Heart right ventricle (tissue), 16 donors: Measurements from ENCODE around the gene LPP. TPM values are rescaled to one million over a fixed set of nuclear protein-coding genes. Genes with fewer than 3 reads are reported as not detected.
A peak's percentile ranks its signal among the peaks of the same experiment; 100 is the strongest.

Source experiments
- ATAC-seq, 8 donors: fragments of 200-7000 bp; cut with Tn5 transposase; one replicate each; pipeline ENCODE4 v1.9.1; 2020; ENCODE audit warnings: mild to moderate bottlenecking in 8 of 8, moderate library complexity in 8 of 8, moderate number of reproducible peaks in 1 of 8
- DNase-seq, 2 donors: peaks; one replicate each; pipeline ENCODE4 v3.0.0-alpha.2; 2020
- H3K27ac ChIP-seq, 10 donors: fragments of 200-600 bp; sonication (generic) in 2 of 10; one replicate each; pipeline versions ENCODE4 v1.5.0 to v1.8.0; 2020 to 2022; ENCODE audit warnings: mild to moderate bottlenecking in 3 of 10
- H3K27me3 ChIP-seq, 7 donors: fragments of 200-600 bp; one replicate each; pipeline ENCODE4 v1.8.0; 2021 to 2022; ENCODE audit warnings: mild to moderate bottlenecking in 2 of 7
- H3K36me3 ChIP-seq, 9 donors: fragments of 200-600 bp; sonication (generic) in 1 of 9; one replicate each; pipeline versions ENCODE4 v1.5.0 to v1.8.0; 2020 to 2022; ENCODE audit warnings: mild to moderate bottlenecking in 2 of 9
- H3K4me1 ChIP-seq, 9 donors: fragments of 200-600 bp; sonication (generic) in 1 of 9; one replicate each; pipeline versions ENCODE4 v1.5.0 to v1.8.0; 2020 to 2022; ENCODE audit warnings: mild to moderate bottlenecking in 4 of 9
- H3K4me3 ChIP-seq, 10 donors: fragments of 200-600 bp; sonication (generic) in 2 of 10; one replicate each; pipeline versions ENCODE4 v1.5.0 to v1.8.0; 2020 to 2022; ENCODE audit warnings: mild to moderate bottlenecking in 7 of 10, moderate library complexity in 2 of 10
- H3K9me3 ChIP-seq, 11 donors: fragments of 200-600 bp in 10 of 11; sonication (generic) in 2 of 11; one replicate each; pipeline versions ENCODE4 v1.5.0 to v1.8.0; 2013 to 2022; ENCODE audit warnings: mild to moderate bottlenecking in 2 of 11, control low read depth in 1 of 11, moderate library complexity in 1 of 11
- WGBS, 2 donors: extraction: QIAGEN DNeasy Blood & Tissue Kit; methylation state at CpG; one replicate each; pipeline ENCODE4 v1.1.7; 2013; ENCODE audit warnings: inconsistent platforms in 1 of 2; 5-methylcytosine and 5-hydroxymethylcytosine counted together
- intact Hi-C, 10 donors: fragments of 100-400 bp; cut with DNase I; formaldehyde crosslinking; loops; one replicate each; pipeline versions ENCODE4 v1.11.1 to v1.14.2; 2022
- polyA plus RNA-seq, 2 donors: library from polyadenylated mRNA; stranded (reverse); fragments of 200-250 nt; gene quantifications; one replicate each; pipeline ENCODE4 v1.2.3, GENCODE V29; 2013
- total RNA-seq, 10 donors: library from RNA; stranded (reverse); fragmentation: NEBNext Ultra II Directional in 3 of 10; extraction: Animal tissue kit (Norgen Biotek cat#: 25700) in 3 of 10; gene quantifications; one replicate each; pipeline versions ENCODE4 v1.2.1 to v1.2.4, GENCODE V29; 2021 to 2023
- TF ChIP-seq, protein P1 (sequence below), 9 donors: fragments of 200-600 bp; sonication (generic) in 2 of 9; IDR thresholded peaks; one replicate each; pipeline versions ENCODE4 v1.5.0 to v1.8.0; 2021 to 2022; ENCODE audit warnings: antibody characterized with exemption in 9 of 9, mild to moderate bottlenecking in 5 of 9, moderate library complexity in 1 of 9
- donor health status: Arrhythmogenic right ventricular cardiomyopathy.
- donor health status: ischemic (EF 13 %, LVEDD 7.1; RV severe dilation, severe dysfunction).
- donor health status: healthy with polysubstance abuse.
- donor health status: DM: no; HTN: yes; CAD: no.
- donor health status: DM: no; HTN: no; CAD: no.
- donor health status: ischemic (EF 25% LVEDD 6.9; RV normal size, moderate dysfunction).
- donor health status: ischemic (EF 25% LVEDD 5.7; RV mildly dilated, moderate dysfunction).
- donor health status: healthy.
- donor health status: DM: yes; HTN: yes; CAD: no.
- donor health status: Ischemic cardiomyopathy.
- donor health status: ischemic (EF 35%, LVEDD 5.7; RV mildly dilated, moderate dysfunction).
- donor health status: nonischemic (EF 11% LVEDD 7.7; RV severe dilation, severe dysfunction).
- donor health status: DM: yes; HTN: yes; CAD: no.
- donor health status: PGD.
- donor health status: ischemic (EF 29% LVEDD 5.4; RV normal size, mild dysfunction).
- donor health status: nonischemic (EF 23%, LVEDD 6.1; RV moderate dilation, normal function).

LPP gene
- total and polyA plus RNA-seq, 12 donors = 8.5 to 188 (median 140) TPM

DNA sequence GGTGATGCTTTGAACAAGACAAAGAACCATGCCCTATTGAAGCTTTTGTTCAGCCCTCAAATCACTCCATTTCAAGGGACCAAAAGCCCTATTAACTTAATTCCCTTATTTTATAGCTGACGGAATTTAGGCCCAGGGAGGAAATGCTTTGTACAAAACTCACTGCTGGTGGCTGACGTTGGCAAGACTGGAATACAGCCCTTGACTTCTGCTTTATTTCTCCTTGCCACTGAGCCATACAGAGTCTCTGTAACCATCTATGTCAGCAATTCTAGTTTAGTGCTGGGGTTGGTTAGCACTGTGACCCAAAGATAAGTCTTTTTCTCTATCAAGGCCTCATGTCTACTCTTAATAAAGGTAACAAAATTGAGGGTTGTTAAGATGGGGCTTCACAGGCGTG lies 701.7 kb downstream of the LPP start:
- intact Hi-C loops = no loop called here
- Histone ChIP-seq H3K9me3 (no peaks in the 10 kb centered on the region), H3K4me1 (peaks cover 0 to 36% (median 21%) of the 10 kb centered on the region in 9 donors), H3K36me3 (no peaks in the 10 kb centered on the region), H3K27ac (peak overlapping the region in 2 of 10 donors; percentile 6 to 33), H3K27me3 (no peaks in the 10 kb centered on the region), H3K4me3 (no peak overlapping the region)
- TF ChIP-seq, protein P1, sequence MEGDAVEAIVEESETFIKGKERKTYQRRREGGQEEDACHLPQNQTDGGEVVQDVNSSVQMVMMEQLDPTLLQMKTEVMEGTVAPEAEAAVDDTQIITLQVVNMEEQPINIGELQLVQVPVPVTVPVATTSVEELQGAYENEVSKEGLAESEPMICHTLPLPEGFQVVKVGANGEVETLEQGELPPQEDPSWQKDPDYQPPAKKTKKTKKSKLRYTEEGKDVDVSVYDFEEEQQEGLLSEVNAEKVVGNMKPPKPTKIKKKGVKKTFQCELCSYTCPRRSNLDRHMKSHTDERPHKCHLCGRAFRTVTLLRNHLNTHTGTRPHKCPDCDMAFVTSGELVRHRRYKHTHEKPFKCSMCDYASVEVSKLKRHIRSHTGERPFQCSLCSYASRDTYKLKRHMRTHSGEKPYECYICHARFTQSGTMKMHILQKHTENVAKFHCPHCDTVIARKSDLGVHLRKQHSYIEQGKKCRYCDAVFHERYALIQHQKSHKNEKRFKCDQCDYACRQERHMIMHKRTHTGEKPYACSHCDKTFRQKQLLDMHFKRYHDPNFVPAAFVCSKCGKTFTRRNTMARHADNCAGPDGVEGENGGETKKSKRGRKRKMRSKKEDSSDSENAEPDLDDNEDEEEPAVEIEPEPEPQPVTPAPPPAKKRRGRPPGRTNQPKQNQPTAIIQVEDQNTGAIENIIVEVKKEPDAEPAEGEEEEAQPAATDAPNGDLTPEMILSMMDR (IDR thresholded peaks at IDR 0.05) = no peak
- DNase-seq = no peak
- WGBS, 2 donors = 94 to 100% methylated on average over 3 of the region's 3 CpGs
- peak in 1 of 8 donors; percentile 51 for ATAC-seq

DNA sequence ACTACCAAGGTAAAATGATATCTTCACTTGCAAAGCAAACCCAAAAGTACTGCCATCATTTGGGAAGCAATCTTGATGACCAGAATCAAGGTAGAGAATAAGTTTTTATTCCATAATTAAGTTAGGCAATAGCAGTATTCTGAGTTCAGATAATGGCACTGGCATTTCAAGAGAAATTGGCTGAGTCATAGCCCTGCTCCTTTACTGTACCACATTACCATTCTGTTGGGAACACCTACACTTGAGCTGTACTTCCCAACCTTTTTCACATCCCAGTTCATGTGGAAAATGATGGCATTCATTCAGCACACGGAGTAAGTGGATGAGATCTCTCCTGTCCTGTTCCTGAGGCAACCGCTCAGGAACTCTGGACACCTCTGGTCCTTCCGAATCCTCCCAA lies 706.2 kb downstream of the LPP start:
- TF ChIP-seq, protein P1 (IDR thresholded peaks at IDR 0.05) = no peak
- Histone ChIP-seq H3K27me3 (no peaks in the 10 kb centered on the region), H3K4me1 (peaks cover 0 to 37% (median 11%) of the 10 kb centered on the region in 9 donors), H3K36me3 (no peaks in the 10 kb centered on the region), H3K4me3 (no peak overlapping the region), H3K27ac (no peak overlapping the region), H3K9me3 (no peaks in the 10 kb centered on the region)
- ATAC-seq (peak in 1 of 8 donors; percentile 48), DNase-seq (no peak)
- WGBS, 2 donors = 96 to 98% methylated on average over 3 of the region's 3 CpGs
- intact Hi-C loops = no loop called here

DNA sequence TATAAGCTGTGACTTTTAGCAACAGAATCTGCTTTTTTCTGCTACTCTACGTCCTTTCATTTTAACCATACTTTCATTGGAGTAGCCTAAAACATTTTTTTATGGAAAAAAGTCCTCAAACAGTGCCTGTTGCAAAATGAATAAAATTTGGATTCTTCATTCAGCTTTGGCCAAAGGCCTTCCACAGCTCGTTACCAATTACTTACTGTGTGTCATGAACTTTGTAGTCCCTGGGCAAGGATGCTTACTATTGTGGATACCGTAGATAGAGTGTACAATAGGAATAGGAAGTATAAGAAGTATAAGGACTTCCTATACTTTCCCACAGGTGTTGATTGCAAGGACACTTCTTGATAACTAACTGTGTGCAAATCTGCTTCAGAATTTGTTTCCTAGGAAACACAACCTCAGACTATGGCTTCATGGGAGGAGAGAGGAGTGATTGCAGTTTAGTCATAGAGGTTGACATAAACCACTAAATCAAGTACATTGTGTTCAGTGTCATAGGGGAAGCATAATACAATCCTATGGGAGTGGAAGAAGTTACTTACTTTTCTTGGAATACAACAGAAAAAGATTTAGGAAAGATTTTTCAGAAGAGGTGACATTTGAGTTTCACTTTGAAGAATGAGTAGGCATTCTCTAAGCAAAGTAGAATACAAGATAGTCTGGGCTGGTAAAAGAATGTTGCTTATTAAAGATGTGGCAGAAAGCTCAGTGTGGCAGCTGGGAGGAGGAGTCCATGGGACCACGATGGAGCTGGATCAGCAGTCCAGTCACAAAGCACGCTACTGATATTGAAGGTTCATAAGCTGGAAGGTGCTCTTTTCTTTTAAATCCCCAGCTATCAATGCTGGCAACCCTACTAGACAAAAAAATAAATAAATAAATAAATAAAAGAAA lies 708.1 kb downstream of the LPP start:
- H3K27me3 ChIP-seq = no peaks in the 10 kb centered on the region
- H3K4me1 ChIP-seq = peaks cover 0 to 21% (median 9%) of the 10 kb centered on the region in 9 donors
- H3K9me3 ChIP-seq = no peaks in the 10 kb centered on the region
- DNase-seq (no peak), ATAC-seq (no peak)
- TF ChIP-seq, protein P1 (IDR thresholded peaks at IDR 0.05) = no peak
- WGBS, 2 donors = 80 to 84% methylated on average over 5 of the region's 5 CpGs
- H3K27ac ChIP-seq = no peak overlapping the region
- H3K36me3 ChIP-seq = peaks cover 0 to 13% (median 8%) of the 10 kb centered on the region in 9 donors
- intact Hi-C loops = no loop called here
- no peak overlapping the region for H3K4me3 ChIP-seq

DNA sequence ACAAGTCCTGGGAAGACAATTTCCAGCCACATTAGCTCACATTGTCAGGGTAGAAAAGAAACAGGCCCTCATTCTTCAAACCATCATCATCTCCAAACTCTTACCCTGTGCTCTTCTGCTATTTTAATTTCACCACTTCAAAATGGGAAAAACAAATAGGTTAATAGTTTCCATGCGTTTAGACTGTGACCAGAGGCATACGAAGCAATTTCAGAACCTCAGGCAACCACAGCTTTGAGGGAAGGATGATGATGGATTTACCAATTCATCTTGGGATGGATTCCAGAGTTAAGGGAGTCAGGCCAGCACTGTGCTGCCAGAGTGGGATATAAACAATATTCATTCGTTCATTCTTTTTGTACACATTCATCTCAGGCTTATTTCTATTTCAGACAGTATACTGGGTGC lies 710.0 kb downstream of the LPP start:
- no peak overlapping the region for H3K27ac ChIP-seq
- TF ChIP-seq, protein P1 (IDR thresholded peaks at IDR 0.05) = no peak
- WGBS, 2 donors = 33 to 54% methylated on average over 3 of the region's 3 CpGs

More for the DNA sequence above, 710.0 kb downstream of the LPP start:
- ATAC-seq (no peak), DNase-seq (no peak)
- Histone ChIP-seq H3K4me3 (no peak overlapping the region), H3K4me1 (peaks cover 0 to 26% (median 10%) of the 10 kb centered on the region in 9 donors), H3K9me3 (no peaks in the 10 kb centered on the region), H3K27me3 (no peaks in the 10 kb centered on the region), H3K36me3 (peaks cover 0 to 22% (median 8%) of the 10 kb centered on the region in 9 donors)
- intact Hi-C loops = no loop called here
